Activated CD4-positive, alpha-beta T cell treated with anti-CD3 and anti-CD28 coated beads for 24 hours (primary cell): Measurements from ENCODE around the gene MAD1L1.

ENCODE experiments used
- DNase-seq, 2 donors: peaks; one replicate each; pipeline ENCODE4 v3.0.0-alpha.2; 2020; ENCODE audit warnings: low read depth in 2 of 2

MAD1L1 gene

GRCh38 chr7:2141021-2141410 is 91.7 kb downstream of the MAD1L1 start:
- no peak for DNase-seq

- no peak for DNase-seq
These were observed 92.3 kb downstream of the MAD1L1 start for GRCh38 chr7:2140216-2141020.

GRCh38 chr7:2139004-2139699 is 93.6 kb downstream of the MAD1L1 start:
- DNase-seq = no peak

- peak; percentile 24 to 31 for DNase-seq
These were observed 94.5 kb downstream of the MAD1L1 start for GRCh38 chr7:2138146-2138765.

- DNase-seq = no peak
These were observed 98.0 kb downstream of the MAD1L1 start for GRCh38 chr7:2134740-2135139.

- no peak for DNase-seq
These were observed 100.5 kb downstream of the MAD1L1 start for GRCh38 chr7:2132243-2132642.

- no peak for DNase-seq
These were observed 100.9 kb downstream of the MAD1L1 start for GRCh38 chr7:2131800-2132199.

- no peak for DNase-seq
These were observed 101.4 kb downstream of the MAD1L1 start for GRCh38 chr7:2131341-2131740.

GRCh38 chr7:2130096-2130375 is 102.7 kb downstream of the MAD1L1 start:
- no peak for DNase-seq

- no peak for DNase-seq
These were observed 103.2 kb downstream of the MAD1L1 start for GRCh38 chr7:2129323-2130095.

GRCh38 chr7:2128601-2129322 is 104.0 kb downstream of the MAD1L1 start:
- no peak for DNase-seq

- no peak for DNase-seq
These were observed 106.1 kb downstream of the MAD1L1 start for GRCh38 chr7:2126621-2127020.

GRCh38 chr7:2125931-2126330 is 106.8 kb downstream of the MAD1L1 start:
- no peak for DNase-seq

- no peak for DNase-seq
These were observed 108.0 kb downstream of the MAD1L1 start for GRCh38 chr7:2124604-2125345.

- DNase-seq = no peak
These were observed 108.8 kb downstream of the MAD1L1 start for GRCh38 chr7:2123916-2124315.

- DNase-seq = no peak
These were observed 109.4 kb downstream of the MAD1L1 start for GRCh38 chr7:2123360-2123759.

GRCh38 chr7:2122651-2123050 is 110.1 kb downstream of the MAD1L1 start:
- no peak for DNase-seq

GRCh38 chr7:2120841-2121830 is 111.6 kb downstream of the MAD1L1 start:
- DNase-seq = no peak

GRCh38 chr7:2120251-2120660 is 112.5 kb downstream of the MAD1L1 start:
- no peak for DNase-seq
